Suppressor macrophage (primary cell): ENCODE results near the gene PTCH1.

ENCODE experiments used
- DNase-seq, 4 experiments: peaks; one replicate each; pipeline ENCODE4 v3.0.0-alpha.2; 2020 to 2022

Gene PTCH1

DNA sequence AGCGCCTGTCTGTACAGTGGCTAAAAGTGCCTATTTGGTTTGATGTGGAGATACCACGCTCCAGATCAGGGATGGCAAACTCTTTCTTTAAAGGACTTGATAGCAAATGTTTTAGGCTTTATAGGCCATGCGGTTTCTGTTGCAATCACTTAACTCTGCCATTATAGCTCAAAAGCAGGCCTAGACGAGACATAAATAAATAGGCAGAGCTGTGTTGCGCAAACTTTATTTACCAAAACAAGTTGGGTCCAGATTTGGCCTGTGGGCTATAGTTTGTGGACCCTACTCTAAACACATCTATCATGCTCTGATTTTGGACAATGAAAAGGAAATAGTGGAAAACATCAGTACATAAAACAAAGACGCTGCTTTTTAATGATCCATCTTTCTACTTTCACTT is 79.2 kb downstream of the PTCH1 start:
- DNase-seq, result no peak

DNA sequence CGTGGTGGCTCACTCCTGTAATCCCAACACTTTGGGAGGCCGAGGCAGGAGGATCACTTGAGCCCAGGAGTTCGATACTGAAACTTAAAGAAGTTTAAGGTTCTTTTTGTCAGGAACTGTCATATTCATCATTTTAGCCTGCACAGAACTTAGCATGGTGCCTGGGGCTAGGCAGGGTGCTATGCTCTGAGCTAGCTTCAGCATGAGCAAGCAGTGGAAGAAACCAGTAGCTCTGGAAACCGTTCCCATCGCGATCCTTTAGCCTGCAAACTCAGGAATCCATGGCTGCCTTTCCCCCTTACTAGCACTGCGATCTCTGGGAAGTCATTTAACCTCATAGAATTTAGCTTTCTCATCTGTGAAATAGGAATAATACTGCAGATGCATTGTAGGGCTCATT is 80.4 kb downstream of the PTCH1 start:
- no peak for DNase-seq

DNA sequence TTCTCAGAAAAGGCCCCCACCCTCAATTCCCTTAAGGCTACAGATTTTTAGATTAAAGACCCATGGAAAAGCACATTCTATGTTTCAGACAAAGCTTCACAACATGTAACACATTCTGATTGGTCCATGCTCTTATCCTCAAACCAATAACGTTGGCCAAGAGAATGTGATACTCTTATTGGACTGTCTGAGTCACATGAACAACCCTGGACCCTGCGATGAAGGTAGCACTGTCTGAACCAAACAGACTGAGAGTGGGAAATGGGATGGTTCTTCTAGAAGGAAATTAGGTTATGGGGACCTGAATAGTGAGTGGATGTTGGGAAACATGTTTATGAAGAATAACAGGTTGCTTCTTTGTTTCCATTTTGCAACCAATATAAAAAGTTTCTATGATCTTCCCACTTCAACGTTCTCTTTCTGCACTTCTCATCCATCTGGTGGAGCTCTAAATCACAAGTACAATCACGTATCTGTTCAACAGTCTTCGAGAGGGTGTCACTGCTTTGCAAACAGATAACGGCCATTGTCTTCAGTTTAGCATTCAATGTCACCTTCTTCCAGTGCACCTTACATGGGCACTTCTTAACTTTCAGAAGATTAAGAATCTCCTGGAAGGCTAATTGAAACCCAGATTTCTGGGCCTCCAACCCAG is 81.6 kb downstream of the PTCH1 start:
- DNase-seq, result no peak

DNA sequence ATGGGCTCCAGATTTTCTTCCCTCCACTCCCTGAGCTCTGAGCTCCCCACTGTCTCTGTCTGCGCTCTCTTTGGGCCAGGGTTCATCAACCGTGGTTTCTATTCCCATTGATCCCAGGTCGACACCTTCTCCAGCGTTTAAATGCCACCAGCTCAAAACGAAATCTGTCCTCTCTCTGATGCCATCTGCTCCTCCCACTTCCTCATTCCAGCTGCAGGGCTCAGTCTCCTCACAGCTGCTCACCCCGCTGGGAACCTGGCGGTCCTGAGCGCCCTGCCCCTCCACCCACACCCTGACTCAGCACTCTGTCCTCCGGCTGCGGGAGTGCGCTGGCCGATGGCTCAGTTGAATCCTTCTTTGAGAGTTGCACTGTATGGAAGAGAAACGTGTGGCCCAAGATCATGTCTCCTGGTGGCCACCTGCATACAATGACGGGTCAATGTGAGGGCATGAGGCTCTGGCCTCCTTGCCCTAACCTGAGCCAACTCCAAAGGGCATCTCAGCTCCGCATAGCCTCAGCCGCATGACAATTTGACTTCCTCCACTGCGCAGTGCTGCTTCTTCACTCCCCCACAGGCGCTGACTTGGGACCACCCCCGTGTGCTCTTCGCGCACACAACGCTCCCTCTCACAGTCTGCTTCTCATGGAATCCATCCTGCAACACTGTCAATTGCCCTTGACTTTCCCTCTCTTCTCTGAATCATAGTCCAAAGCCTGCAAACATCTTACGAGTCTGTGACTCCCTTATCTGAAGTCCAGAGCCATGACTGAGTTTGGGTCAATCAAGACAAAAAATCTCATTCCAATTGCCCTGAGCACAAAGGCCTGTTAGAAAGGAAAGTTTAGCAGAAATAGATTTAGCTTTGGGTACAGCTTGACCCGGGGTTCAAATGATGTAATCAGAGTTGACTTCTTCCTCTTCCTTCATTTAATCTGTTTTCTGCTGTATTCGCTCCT is 82.4 kb downstream of the PTCH1 start:
- peak; percentile 20 to 49 (median 38) for DNase-seq

DNA sequence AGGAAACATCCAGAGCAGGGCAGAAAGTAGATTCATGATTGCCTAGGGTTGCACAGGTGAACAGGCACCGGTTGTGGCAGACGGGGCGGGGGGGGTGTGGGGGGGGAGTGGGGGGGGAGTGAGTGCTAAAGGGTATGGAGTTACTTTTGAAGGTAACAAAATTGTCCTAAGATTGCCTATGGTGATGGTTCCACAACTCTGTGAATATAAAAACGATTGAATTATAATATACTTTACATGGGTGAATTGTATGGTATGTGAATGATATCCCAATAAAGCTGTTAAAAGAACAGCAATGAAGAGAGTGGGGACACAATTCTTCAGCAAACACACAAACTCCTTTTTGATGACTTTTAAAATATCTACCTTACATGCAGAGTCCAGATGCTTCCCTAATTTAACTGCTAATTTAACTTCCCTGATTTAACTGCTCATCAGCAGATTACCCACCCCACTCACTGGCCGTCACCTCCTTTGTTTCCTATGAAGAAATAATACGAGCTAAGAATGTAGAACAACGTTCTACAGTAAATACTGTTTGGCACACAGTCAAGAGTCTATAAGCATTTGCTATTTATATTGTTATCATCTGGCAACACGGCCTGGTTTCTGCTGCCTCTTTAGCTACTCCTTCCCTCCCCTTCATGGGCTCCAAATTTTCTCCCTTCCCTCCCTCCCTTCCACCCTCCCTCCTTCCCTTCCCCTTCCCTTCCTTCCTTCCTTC is 83.5 kb downstream of the PTCH1 start:
- peak; percentile 24 to 59 (median 44) for DNase-seq

DNA sequence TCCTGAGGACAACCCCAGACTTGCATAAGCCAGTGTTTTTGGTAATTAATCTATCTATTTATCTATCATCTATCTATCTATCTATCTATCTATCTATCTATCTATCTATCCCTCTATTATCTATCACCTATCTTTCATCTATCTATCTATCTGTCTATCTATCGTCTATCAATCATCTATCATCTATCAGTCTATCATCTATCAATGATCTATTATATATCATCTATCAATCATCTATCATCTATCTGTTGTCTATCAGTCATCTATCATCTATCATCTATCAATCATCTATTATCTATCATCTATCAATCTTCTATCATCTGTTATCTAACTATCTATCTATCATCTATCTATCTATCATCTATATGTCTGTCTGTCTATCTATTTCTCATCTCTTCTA is 85.5 kb downstream of the PTCH1 start:
- no peak for DNase-seq

DNA sequence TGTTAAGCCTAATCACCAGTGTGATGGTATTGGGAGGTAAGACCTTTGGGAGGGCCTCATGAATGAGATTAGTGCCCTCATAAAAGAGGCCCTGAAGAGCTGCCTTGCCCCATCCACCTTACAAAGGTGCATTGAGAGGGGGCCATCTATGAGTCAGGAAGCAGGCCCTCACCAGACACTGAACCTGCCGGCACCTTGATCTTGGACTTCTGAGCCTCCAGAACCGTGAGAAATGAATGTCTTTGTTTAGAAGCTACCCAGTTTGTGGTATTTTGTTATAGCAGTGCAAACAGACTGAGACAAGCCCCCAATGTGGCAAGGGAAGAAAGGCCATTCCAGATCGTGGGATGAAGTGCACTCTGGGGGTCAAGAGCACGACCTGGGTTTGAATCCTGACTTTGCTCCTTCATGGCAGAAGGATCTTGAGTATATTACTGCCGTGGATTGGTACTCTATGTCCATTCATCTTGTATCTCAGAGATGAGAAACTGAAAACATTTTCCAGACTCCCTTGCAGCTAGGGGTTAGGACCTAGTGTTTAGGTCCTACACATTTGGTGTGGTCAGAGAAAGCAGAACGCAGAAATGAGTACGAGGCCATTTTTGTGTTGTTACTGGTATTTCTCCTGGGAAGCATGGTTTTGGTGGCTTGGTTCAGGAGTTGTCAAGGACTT is 86.7 kb downstream of the PTCH1 start:
- no peak for DNase-seq

DNA sequence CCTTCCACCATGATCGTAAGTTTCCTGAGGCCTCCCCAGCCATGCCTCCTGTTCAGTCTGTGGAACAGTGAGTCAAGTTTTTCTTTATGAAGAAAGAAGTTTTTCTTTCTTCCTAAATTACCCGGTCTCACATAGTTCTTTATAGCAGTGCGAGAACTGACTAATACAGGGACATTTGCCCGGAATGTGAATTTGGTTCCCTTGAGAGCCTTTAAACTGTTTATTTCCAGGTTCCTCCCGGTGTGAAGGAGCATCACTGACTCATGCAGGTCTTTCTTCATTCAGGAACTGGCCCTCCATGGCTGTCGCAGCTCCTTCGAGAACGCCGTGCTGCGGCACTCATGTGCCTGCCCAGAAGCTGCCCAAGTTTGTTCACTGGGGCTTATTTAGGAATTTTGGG is 87.7 kb downstream of the PTCH1 start:
- no peak for DNase-seq

DNA sequence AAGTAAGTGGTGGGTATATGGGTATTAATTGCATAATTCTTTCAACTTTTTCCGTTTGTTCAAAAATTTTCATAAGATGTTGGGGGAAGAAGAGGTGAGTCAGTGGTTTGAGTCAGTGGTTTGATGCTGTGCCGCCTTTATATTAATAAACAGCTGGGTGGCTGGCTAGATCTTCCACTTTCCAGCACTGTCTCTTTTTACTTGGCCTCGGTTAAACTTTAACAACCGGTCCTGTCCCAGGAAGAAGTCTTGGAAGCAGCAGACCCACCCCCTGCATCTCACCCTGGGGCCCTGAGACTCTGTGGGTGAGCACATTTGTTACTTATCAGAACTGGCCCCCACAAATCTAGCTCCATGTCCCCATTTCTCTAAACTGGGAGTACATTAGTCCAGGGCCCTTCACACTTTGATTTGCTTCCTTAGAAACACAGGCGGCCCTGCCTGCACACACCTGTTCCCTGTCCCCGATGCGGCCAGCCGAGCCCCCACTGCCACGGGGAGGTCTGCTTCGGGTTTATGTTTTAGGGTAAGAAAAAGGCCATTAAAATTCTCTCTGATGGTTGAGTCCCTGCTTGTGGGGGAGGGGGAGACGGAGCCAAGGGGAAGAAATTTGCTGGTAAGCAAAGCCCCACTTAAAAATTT is 90.7 kb downstream of the PTCH1 start:
- no peak for DNase-seq

DNA sequence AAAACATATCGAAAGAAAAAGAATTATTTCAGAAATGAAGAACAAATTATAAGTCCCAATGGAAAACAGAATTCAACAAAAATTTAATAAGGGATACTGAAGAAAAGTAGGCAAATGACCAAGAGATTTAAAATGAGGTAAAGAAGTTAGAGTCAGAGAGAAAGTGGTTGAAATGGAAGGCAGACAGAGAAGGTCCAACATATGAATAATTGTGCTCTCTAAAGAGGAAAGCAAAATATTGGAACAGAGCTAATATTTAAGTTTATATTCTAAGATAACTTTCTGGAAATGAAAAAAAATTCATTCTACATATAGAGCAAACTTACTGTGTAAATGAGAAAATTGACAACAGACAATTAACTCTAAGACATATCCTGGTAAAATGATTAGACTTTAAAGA is 94.1 kb downstream of the PTCH1 start:
- no peak for DNase-seq

DNA sequence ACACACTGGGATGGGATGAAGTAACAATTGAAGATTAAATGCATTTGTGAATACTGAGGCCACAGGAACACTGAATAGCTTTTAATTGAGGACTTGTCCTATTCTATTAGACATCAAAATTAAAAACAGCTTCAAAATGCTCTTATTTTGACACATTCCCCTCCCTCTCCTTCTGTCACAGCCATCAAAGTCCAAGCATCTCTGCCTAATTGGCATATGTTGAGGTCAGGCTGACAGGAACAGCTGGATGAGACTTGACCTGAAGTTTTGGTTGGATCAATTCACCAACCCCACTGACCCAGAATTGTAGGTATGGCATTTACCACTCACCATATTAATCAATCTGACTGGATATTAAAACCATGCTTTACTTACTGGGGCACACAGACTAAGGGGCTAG is 96.3 kb downstream of the PTCH1 start:
- DNase-seq, result no peak

DNA sequence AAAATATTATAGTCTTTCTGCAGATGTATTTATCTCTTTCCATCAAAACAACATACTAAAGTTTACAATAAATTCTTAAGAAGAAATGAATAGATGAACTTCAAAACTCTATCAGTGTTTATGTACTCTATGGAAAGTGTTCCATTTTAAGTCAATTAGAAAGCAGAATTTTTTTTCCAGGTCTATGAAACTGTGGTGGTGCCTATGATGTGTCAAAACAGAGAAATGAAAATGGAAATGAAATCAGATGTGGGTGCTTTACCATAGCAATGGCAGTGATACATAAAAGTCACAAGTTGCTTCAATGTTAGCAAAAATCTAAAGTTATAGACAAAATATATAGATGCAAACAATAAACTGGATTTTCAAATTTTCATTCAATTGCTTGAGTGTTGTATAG is 97.3 kb downstream of the PTCH1 start:
- no peak for DNase-seq

DNA sequence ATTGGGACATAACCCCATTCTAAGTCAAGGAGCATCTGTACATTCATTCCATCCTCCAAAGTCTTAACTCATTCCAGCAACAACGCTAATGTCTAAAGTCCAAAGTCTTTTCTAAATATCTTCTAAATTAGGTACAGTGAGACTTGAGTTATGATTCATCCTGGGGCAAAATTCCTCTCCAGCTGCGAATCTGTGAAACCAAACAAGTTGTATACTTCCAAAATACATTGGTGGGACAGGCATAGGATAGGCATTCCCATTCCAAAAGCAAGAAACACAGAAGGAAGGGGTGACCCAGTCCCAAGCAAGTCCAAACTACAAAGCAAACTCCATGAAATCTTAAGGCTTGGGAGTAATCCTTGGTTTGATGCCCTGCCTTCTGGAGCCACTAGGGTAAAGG is 101.6 kb downstream of the PTCH1 start:
- no peak for DNase-seq

DNA sequence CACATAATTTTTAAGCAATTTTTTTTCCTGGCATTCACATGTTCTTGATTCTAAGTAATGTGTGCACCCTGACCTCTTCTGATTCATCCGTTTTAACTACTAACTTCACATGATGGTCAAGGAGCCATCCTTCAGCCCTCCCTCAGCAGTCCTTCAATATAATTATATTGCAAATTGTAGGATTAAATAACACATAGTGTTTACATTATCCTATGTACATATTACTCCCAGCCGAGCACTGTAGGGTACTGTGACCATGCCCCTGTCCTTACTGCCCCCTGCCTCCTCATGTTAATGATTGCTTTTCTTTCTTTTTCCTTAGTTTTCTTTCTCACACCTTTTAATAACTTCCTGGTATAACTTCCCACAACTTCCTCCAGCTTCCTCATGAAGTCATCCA is 103.0 kb downstream of the PTCH1 start:
- no peak for DNase-seq

DNA sequence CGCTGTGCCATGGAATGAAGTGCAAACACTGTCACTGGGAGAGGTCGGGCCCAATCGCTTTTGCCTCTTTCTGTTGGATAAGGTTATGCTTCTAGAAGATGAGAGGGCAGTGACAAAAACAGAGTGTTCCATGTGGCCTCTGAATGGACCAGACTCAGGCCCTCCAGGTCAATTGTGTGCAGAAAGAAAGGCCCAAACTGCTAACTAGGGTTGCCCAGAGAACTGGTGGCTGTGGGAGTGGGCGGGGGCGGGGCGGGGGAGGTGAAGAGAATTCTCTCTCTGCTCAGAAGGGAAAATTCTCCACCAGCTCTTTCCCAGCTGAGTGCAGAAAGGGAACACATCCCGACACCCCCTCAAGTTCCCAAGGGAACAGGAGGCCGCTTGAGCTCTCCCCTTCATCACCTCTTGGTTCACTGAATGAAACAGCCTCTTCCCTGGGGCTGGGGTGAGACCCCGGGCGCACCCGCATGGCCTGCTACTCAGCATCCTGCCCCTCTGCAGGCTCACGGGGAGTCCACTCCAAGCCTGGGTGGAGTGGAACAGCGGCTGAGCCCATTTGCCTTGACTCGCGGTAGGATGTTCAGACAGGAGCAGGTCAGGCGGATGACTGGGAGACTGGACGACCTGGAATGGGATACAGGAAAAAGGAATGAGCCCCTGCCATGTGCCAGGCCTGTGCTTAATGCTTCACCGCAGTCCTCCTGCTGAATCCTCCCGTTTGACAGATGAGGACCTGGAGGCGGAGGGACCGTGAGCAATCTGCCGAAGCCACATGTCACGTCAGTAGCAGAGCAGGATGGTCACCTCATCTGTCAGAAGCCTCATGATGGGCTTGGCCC is 105.5 kb downstream of the PTCH1 start:
- no peak for DNase-seq

DNA sequence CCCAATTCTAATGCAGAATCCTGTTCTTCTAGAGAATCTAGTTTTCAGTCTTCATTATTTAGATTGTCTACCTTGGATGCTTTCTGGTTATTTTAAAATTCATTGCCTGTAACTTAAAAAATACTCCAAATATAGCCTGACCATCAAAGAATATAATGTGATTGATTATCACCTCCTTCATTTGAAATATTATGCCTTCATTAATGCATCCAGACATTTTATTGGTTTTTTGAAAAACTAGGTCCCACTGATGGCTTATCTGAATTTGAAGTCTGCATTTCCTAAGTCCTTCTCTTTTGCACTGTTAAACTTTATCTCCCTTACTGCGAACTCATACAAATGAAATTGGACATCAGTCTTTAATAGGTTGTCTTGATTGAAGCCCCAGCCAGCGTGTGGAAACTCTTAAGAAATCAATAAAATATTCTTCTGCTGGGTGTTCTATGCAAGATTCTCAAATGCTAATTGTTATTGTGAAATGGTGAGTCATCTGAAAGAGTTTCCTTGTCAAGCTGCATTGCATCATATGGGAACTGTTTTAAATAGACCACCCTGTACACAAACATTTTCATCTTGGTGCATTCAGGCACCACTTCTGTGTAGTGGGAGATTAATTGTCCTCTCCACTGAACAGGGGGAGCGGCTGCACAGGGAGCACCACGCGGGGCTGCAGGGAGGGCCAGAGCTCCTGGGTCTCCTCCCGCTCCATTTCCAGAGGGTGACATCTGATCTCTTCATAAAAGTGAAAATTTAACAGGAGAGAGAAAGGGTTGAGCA is 106.9 kb downstream of the PTCH1 start:
- DNase-seq, result peak; percentile 6 to 73 (median 48)

DNA sequence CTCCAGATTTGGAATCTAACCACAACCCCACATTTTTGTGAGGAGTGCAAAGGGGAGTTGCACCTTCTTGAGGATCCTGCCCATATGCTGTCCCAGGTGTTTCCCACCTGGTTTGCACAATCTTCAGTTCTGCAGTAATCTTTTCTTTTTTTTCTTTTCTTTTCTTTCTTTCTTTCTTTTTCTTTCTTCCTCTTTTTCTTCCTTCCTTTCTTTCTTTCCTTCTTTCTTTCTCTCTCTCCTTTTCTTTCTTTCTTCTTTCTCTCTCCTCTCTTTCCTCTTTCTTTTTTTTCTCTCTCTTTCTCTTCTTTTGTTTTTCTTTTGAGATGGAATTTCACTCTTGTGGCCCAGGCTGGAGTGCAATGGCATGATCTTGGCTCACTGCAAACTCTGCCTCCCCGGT is 109.2 kb downstream of the PTCH1 start:
- DNase-seq, result no peak

DNA sequence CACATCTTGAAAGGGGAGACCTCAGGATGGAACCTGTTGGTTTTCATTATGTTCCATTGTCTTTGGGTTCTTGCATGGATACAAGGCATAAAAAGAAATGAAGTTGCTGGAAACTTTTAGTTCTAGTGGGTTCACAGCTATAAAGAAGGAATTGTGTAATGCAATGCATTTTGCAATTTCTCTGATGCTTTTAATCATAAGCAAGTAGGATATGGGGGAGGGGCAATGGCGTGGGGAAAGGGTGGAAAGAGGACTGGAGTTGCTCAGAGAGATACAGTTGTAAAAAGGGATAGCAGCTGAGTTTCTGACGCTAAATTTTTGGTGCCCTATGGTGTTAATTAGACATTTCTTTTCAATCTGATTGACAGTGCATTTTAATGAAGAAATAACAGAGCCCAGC is 110.7 kb downstream of the PTCH1 start:
- DNase-seq, result peak; percentile 11 to 54 (median 30)

DNA sequence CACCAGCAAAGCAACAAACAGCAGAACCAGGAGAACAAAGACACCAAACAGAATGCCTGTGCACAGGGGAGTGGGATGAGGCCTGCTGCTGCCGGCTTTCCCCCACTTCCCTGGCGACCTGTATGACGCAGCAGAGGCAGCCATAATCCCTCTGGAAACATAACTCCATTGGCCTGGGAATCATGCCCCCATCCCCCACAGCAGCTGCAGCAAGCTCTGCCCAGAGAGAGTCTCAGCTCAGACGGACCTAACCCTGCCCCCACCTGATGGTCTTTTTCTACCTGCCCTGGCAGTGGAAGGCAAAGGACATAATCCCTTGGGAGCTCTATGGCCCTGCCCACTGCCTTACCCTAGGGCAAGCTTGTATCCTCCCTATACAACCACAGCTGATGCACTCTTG is 117.5 kb downstream of the PTCH1 start:
- no peak for DNase-seq
